Measurements from ENCODE around the gene RPS19BP1.

- TF ChIP-seq CTCF (IDR thresholded peaks at IDR 0.05): no peak
- TF ChIP-seq ETV6 (CRISPR knock-in tag; IDR thresholded peaks at IDR 0.05): no peak
- TF ChIP-seq ATF3 (CRISPR knock-in tag; conservative IDR thresholded peaks at IDR 0.05): no peak
- TF ChIP-seq NFE2L1 (CRISPR knock-in tag; IDR thresholded peaks at IDR 0.05): no peak
- TF ChIP-seq SMAD3 (CRISPR knock-in tag; IDR thresholded peaks at IDR 0.05; ENCODE audit: borderline replicate concordance): no peak
- TF ChIP-seq MYBL2 (CRISPR knock-in tag; IDR thresholded peaks at IDR 0.05): no peak
- no peak for TF ChIP-seq NR1H2 (CRISPR knock-in tag; IDR thresholded peaks at IDR 0.05)
- TF ChIP-seq TP53 (CRISPR knock-in tag; IDR thresholded peaks at IDR 0.05): no peak
Measured at GRCh38 chr22:39556970-39557841, 24.7 kb upstream of the RPS19BP1 start.

Measured in WTC11 (cell line).